WTC11 (cell line): ENCODE data around the gene UTS2B.

Experiments
- SP1 ChIP-seq: sonication (generic); formaldehyde crosslinking; conservative IDR thresholded peaks from 2 replicates; pipeline ENCODE4 v1.8.1; 2022; ENCODE audit warnings: missing genetic modification reagents
- TF ChIP-seq, protein P1 (sequence below): sonication (generic); formaldehyde crosslinking; IDR thresholded peaks from 2 replicates; pipeline ENCODE4 v1.8.1; 2022; ENCODE audit warnings: missing genetic modification reagents, borderline replicate concordance
- TF ChIP-seq, protein P2 (sequence below): fragments of 200-600 bp; IDR thresholded peaks from 2 replicates; pipeline ENCODE4 v1.8.0; 2022; ENCODE audit warnings: antibody characterized with exemption
- TF ChIP-seq, protein P3 (sequence below): sonication (generic); formaldehyde crosslinking; IDR thresholded peaks from 2 replicates; pipeline ENCODE4 v1.8.0; 2022; ENCODE audit warnings: mild to moderate bottlenecking, missing genetic modification reagents

GRCh38 chr3:191342411-191342810 lies 12.1 kb upstream of the UTS2B start:
- TF ChIP-seq, protein P1, sequence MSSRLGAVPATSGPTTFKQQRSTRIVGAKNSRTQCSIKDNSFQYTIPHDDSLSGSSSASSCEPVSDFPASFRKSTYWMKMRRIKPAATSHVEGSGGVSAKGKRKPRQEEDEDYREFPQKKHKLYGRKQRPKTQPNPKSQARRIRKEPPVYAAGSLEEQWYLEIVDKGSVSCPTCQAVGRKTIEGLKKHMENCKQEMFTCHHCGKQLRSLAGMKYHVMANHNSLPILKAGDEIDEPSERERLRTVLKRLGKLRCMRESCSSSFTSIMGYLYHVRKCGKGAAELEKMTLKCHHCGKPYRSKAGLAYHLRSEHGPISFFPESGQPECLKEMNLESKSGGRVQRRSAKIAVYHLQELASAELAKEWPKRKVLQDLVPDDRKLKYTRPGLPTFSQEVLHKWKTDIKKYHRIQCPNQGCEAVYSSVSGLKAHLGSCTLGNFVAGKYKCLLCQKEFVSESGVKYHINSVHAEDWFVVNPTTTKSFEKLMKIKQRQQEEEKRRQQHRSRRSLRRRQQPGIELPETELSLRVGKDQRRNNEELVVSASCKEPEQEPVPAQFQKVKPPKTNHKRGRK (CRISPR knock-in tag) = no peak
- TF ChIP-seq, protein P2, sequence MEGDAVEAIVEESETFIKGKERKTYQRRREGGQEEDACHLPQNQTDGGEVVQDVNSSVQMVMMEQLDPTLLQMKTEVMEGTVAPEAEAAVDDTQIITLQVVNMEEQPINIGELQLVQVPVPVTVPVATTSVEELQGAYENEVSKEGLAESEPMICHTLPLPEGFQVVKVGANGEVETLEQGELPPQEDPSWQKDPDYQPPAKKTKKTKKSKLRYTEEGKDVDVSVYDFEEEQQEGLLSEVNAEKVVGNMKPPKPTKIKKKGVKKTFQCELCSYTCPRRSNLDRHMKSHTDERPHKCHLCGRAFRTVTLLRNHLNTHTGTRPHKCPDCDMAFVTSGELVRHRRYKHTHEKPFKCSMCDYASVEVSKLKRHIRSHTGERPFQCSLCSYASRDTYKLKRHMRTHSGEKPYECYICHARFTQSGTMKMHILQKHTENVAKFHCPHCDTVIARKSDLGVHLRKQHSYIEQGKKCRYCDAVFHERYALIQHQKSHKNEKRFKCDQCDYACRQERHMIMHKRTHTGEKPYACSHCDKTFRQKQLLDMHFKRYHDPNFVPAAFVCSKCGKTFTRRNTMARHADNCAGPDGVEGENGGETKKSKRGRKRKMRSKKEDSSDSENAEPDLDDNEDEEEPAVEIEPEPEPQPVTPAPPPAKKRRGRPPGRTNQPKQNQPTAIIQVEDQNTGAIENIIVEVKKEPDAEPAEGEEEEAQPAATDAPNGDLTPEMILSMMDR = no peak
- TF ChIP-seq SP1 = no peak
- TF ChIP-seq, protein P3, sequence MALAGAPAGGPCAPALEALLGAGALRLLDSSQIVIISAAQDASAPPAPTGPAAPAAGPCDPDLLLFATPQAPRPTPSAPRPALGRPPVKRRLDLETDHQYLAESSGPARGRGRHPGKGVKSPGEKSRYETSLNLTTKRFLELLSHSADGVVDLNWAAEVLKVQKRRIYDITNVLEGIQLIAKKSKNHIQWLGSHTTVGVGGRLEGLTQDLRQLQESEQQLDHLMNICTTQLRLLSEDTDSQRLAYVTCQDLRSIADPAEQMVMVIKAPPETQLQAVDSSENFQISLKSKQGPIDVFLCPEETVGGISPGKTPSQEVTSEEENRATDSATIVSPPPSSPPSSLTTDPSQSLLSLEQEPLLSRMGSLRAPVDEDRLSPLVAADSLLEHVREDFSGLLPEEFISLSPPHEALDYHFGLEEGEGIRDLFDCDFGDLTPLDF (CRISPR knock-in tag) = no peak
